ENCODE data around the gene PDX1.

The PDX1 gene

DNA sequence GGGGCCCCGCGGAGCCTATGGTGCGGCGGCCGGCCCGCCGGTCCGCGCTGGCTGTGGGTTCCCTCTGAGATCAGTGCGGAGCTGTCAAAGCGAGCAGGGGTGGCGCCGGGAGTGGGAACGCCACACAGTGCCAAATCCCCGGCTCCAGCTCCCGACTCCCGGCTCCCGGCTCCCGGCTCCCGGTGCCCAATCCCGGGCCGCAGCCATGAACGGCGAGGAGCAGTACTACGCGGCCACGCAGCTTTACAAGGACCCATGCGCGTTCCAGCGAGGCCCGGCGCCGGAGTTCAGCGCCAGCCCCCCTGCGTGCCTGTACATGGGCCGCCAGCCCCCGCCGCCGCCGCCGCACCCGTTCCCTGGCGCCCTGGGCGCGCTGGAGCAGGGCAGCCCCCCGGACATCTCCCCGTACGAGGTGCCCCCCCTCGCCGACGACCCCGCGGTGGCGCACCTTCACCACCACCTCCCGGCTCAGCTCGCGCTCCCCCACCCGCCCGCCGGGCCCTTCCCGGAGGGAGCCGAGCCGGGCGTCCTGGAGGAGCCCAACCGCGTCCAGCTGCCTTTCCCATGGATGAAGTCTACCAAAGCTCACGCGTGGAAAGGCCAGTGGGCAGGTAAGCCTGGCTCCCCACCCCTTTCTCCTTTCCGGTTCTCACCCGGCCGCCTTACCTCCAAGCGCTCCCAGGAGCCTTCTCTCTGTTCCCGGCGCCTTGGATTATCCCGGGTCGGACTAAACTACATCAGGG lies at the start of gene PDX1:
PDX1 (plus strand) TSS at position 67 of the 743 bp plus-strand sequence; CDS start at position 206, 139 bp downstream.
- no peak for DNase-seq

DNA sequence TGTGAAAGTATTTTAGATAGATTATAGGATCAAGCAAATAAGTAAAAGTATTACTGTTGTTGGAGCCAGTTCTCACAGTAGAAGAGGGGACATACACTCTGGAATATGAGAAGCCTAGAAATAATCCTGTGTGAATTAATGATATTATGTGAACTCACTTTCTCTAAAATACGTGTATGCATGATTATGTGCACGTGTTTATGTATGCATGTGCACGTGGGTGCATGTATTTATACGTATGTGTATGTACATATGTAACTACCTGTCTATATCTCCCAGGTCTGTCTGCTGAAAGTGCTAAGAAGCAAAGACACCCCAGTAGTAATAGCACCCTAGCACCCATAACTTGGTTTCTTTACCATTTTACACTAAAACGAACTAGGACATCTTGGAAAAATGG lies 41.5 kb upstream of the PDX1 start:
- no peak for DNase-seq

DNA sequence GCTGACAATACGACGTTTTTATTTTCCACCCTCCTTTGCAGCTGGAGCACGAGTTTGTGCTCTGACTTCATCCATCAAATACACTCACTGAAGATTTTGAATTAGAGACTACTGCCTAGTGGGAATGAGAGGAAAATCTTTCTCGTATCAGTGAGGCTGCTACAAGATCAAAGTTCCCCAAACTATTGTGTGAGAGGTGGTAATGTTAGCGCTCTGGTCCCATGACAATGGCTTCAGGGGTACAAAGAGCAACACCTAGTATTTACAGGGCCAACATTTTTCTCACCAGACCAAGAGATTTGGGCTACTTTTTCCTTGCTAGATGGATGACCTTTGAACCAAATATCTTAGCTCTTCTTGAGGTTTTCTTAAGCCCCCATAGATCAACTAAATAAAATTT lies 30.3 kb upstream of the PDX1 start:
- DNase-seq, result no peak

DNA sequence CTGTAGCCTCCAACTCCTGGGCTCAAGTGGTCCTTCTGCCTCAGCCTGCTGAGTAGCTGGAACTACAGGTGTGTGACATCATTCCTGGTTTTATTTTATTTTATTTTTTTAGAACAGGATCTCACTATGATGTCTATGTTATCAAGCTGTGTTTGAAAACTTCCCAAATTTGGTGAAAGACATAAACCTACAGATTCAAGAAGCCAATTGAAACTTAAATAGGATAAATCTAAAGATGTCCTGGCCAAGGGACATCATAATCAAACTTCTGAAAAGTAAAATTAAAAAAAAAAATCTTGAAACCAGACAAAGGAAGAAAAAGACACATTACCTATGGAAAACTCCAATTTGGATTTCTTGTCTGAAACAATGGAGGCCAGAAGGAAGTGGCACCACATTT lies 23.1 kb upstream of the PDX1 start:
- DNase-seq, result no peak

DNA sequence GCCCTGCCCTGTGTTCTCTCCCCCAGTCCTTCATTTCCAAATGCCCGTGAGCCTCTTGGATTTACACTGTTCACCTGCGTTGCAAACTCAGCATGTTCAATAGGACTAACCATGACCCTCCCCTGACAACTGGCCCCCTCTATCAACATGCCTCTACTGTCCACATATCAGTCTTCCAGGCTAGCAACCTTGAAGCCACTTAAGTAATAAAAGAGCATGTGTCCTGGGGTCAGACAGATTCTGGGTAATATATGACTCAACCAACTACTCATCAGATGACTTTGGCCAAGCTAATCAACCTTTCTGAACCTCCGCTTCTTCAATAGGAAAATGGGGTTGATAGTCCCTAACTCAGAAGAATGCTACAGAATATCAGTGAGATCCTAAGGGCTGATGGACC lies 15.1 kb upstream of the PDX1 start:
- DNase-seq, result no peak

DNA sequence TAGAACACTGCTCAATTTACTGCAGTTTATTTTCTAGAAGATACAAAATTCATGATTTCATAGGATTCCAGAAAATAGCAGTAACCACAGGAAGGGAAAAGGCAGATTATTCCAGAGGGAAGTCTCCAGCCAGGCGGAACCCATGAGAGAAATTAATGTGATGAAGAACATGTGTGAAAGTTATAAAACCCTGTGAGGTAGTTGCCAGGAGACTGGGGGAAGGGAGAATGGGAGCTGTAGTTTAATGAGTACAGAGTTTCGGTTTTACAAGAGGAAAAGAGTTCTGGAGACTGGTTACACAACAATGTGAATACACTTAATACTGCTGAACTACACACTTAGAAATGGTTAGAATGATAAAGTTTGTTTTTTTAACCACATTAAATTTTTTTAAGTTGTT lies 14.2 kb upstream of the PDX1 start:
- no peak for DNase-seq

DNA sequence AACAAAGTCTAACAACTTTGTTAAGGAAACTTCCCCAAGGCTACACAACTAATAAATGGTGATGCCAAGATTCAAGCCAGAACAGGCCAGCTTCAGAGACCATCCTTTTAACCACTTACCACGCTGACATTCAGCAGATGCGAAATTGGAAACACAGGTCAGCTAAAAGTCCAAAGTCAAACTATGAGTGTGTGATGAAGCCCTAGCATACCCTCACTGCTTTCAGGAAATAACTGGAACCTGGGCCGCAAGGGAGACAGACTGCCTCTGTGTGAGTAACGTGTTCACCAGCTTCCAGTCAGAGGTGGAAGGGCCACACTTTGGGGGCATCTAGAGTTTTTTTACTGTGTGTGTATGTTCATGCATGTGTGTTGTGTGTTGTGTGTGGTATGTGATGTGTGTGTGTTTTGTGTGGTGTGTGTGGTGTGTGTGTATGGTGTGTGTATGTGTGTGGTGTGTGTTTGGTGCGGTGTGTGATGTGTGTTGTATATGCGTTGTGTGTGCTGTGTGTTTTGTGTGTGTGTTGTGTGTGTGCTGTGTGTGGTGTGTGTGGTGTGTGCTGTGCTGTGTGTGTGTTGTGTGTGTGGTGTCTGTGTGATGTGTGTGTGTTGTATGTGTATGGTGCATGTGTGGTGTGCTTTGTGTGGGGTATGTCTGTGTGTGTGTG lies 12.5 kb upstream of the PDX1 start:
- DNase-seq, result no peak

DNA sequence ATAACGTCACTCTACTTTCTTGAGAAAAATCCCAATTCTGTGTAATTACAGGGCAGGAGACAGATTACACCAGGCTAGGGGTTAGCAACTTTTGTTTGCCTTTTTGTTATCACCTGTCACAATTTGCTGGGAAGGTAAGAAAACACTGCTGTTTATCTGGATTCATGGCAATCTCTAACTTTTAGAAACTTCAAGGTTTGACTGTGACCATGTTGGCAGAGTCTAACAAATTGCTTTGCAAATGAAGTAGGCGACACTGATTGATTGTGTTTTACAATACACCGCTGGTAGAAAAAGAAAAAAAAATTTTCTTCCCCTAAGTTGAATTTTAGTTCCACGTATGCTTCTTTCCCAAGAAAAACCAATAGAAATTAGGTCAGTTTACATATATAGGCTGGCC lies 10.4 kb upstream of the PDX1 start:
- no peak for DNase-seq

DNA sequence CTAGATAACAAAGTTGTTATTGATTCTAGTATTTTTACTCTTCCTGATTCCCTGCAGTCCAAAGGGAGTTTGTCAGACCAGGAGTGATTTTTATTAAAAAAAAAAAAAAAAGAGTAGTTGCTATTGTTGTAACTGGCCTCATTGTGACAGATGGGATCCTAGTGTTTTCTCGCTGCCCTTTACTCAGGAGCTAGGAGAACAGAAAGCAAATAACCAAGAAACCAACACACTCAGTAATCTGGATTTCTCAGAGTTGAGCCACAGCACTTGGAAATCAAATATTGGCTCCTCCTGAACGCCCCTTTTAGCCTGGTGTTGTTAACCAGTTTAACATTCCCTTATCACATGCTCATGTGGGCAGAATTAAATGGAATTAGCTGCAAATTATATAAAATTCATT lies 8.3 kb upstream of the PDX1 start:
- no peak for DNase-seq

DNA sequence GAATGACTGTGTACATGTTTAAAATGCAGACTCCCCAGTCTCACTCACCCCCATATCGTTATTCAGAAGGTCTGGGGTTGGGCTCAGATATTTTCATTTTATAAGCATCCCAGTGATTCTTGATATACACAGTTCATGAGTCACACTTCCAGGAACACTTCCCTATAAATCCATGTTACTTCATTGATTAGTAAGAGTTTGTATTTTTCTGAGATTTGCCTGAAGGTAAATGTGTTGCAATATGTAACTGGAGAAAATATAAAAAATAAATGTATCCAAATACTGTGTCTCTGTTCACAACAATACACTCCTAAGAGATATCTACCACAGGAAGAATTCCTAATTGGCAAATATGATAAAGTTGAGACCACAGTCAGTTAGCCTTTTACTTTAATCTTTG lies 6.6 kb upstream of the PDX1 start:
- DNase-seq, result no peak

DNA sequence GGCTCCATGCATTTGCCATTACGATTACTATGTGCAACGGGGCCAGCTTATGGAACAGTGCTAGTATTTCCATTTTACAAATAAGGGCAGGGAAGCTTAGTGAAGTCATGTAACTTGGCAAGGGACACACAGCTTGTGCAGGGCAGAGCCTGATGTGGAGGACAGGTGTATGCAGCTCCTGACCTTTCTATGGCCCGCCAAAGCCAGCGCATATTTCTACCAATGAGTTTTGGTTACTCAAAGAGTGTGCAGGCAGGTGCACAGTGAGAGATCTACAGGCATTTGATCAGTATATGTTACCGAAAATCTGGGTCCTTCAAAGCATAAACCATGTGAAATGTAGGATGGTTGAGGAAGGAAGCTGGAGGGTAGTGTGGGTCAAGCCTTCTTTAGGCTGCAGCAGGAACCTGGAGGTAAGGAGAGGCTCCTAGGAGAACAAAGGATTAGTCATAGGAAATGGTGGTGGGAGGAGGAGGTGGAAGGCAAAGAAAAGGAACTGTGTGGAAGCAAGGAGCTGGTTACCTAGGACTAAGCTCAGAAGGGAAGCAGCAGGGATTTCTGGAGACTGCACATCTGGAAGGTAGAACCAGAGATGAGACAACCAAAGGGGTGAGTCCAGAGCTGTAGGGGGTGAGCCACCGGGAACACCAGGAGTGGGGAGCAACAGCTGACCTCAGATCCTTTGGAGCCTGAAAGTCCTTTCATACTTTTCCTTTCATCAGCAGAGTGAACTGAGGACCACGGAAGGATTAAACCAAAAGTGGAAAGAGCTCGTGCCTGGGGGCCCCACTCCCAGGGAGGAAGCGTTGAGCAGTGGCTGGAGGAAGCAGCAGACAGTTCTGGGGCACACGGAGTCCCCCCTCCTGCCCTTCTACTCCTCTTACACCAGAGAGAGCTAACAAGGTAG lies 4.2 kb upstream of the PDX1 start:
- no peak for DNase-seq

DNA sequence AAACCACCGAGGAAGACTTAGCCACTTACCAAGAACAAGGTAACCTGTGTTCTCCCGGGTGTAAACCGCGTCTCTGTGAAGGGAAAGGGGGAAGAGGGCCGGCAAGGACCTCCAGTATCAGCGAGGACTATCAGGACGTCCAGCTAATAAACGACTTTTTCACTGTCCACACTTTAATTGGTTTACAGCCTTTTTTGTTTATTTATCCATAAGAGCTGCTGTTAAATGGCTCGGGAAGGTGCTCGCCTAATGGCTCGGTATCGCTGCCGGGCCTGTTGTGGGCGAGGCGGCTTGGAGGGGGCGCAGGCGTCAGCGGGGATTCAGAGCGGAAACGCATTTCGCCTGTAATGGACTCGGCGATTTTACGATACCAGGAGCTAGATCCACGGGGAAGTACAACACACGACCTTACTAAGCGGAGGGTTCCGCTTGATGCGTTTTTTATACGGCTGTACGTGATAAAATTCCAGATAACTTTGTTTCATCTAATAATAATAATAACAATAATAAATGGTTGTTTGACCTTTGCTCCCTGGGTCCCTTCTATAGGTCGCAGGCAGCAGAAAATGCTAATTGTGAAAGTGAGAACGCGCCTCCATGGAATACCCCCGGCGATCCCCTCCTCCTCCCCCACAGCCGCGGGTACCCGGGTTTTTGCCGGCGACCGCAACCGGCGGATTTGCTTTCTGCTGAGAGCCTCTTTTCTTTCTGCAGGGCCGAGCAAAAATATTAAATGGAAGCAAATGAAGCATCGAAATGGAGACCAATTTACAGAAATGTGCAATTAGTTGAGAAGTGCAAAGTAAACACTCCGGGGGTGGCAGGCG lies 2.5 kb upstream of the PDX1 start:
- DNase-seq, result no peak

DNA sequence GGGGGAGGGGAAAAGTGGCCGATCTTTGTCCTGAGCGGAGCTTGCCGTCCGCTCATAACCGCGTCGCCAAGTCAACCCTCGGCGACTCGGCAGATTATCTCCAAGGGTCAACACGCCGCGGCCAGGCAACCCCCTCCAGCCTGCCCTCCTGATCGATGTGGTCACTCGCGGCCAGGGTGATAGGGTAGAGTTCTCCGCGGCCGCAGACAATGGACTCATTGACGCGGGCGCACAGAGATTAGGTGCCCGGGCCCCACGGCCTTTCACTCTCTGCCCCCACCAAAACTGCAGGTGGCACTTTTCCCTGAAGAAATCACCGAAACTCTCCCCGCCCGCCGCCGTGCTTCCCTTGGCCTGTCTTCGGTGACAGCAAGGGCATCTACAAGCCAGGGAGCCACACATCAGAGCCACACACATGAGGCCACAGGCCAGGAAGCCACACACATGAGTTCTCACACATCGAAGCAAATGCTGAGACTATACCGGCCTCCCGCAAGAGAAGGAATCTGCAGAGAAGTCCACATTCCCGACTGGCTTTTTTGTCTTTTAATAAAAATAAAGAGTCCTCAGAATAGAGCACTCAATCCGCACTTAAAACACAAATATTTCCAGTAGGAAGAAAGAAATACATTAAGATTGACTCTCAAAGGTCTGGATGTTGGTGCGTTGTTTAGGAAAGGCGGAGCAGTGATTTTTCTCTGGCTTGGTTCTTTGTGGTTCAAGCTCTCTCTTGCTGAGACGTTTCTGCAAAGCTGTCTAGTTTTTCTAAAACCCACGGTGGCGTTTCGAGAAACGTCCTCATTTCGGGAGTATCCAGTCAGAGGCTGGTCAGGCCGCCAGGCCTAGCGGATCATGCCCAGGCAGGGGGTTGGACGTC lies 1.5 kb upstream of the PDX1 start:
- no peak for DNase-seq

DNA sequence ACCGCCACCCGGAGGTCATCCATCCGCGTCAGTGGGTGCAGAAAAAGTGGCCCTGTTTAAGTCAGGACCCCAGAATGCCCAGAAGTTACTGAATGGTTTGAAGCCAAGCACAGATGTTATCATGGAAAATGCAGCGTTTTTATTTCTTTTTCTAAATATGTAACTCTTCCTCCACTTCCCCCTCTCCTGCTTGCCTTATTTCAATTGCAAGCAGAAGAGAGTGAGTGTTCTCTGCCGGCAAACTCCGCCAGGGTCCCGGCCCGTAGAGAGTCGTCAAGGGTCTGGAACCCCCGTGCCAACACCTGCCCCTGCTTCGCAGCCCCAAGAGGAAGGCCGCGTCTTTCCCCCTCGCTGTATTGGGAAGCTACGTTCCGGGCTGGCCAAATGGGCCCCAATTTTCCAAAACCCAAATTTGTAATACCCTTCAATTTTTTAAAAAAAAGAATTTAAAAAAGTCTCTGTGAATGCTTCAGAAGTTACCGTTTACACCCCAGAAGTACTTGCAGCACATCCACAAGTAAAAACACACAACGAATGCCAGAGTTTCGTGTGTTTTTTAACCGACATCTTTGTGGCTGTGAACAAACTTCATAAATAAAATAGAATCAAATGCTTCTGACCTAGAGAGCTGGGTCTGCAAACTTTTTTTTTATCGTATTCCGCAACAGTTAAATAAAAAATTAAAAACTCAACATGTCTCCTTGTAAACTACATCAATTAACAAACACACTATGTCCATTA lies 712 bp upstream of the PDX1 start:
- no peak for DNase-seq

DNA sequence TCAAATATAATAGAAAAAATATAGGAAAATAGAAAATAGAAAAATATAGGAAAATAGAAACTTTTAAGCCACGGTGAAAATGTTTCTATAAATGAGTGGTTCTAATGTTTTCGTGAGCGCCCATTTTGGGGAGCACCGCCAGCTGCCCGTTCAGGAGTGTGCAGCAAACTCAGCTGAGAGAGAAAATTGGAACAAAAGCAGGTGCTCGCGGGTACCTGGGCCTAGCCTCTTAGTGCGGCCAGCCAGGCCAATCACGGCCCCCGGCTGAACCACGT lies 204 bp upstream of the PDX1 start:
- DNase-seq, result no peak

DNA sequence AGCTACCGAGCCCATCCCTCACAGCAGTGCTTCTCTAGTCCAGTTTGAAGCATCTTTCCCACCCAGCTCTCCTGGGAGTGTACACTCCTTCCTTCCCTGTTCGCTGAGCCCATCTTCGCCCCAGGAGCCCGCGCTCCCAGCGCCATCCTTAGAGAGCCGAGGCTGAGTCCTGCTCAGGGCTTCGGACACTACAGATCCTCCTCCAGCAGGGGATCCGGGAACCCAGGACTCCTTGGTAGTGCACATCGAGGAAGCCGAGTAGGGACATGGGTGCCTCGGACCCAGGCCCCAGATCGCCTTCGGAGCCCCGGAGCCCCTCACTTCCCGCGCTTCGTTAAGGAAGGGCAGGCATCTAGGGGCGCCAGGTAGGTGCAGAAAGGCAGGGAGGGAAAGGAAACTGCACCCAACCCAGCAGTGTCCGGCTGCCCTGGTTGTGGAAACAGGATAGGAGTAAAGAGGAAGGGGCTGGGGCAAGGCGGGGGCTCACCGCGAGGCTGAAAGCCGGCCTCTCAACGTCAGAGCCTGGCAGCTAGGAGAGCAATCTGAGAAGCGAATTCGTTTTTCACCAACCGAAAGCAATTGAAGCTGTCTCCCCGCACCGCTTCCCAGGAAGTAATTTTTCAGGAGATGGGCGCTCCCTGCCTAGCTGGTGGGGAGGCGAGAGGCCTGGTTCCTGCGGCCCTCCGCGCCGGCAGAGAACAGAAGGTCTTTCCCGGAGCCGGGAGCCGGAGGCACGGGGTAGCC lies 1.0 kb downstream of the PDX1 start:
- DNase-seq, result no peak

DNA sequence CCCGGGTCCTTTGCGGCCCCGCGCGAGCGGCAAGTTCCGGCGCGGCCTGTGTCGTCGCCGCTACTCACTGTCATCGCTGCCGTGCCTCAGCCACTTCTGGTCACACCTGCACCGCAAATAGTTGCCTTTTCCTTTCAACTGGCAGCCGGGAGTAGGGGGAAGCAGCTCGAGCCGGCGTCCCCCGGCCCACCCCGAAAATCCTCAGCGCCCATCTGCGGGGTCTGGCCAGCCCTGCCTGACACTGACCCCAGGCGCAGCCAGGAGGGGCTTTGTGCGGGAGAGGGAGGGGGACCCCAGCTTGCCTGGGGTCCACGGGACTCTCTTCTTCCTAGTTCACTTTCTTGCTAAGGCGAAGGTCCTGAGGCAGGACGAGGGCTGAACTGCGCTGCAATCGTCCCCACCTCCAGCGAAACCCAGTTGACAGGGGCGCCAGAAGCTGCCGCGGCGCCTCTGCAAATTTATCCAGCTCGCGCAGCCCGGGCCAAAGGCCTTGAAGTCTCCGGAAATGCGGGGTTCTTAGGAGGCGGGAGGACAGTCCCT lies 1.7 kb downstream of the PDX1 start:
- no peak for DNase-seq

DNA sequence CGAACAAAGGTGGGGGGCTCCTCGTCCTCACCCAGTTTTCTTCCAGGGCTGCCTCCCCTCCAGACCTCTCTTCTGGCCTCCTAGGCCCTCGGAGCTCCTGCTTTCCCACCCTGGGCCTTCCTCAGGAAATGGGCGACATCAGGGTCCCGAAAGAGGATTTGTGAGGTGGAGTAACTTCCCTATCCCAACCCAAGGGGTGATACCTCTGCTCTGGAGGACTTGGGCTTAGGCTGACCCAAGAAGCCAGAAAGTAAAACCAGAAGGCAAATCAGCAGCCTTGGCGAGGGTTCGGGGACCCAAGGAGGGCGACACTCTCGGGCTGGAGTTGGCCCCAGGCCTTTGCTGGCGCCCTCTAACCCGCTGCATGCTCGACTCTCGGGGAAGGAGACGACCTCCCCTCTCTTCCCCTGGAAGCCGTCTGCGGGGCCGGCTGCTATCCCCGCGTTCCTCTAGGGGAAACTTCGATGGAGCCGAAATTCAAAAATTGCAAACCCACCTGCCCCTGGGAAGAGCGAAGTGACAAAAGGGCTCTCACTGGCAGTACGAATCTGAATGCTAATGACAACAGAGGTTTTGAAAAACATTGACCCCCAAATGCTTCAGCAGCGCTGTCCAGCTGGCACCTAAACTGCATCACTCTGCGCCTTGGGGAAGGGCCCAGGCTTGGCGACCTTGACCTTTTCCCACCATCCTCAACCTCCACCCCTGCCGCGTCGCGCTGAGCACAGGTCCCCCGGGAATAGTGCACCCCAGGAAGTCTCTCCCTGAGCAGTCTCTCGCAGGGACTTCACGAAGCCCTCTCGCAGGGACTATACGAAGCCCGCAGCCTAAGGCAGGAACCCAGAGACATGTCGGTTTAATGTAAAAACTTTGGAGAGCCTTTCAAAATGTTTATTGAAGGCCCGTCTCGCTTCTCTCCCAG lies 2.4 kb downstream of the PDX1 start:
- no peak for DNase-seq

All from hematopoietic multipotent progenitor cell treated with erythropoietin and hydrocortisone succinate and interleukin-3 and kit ligand, for 8 days (in vitro differentiated cells).